ENCODE measurements around the gene MOSMO. TPM values are rescaled to one million over a fixed set of nuclear protein-coding genes. Genes with fewer than 3 reads are reported as not detected.

MOSMO gene
- total and polyA plus RNA-seq, 2 donors (not counting 3 experiments of a cell fraction or from before 2014, with no cell fraction given): 15.9 to 22.0 TPM

- H3K9me3 ChIP-seq (replicated peaks; ENCODE audit: control insufficient read depth, insufficient read depth, low read length): no peaks in the 10 kb centered on the region
- no peaks in the 10 kb centered on the region for H3K79me2 ChIP-seq (ENCODE audit: control insufficient read depth, insufficient read depth, low read length)
- POLR2A ChIA-PET: interaction anchor here (0.6 kb wide), 1 partner anchor 65 kb away, joined by 4 read pairs; no protein-coding TSS in a partner anchor
- TF ChIP-seq MAX (IDR thresholded peaks at IDR 0.05; ENCODE audit: insufficient read depth, insufficient read length) (no peak), CTCF (IDR thresholded peaks at IDR 0.05; ENCODE audit: extremely low read depth in 1 of 2, insufficient read depth in 1 of 2, low read depth in 1 of 2, low read length in 2 of 2) (no peak), POLR2AphosphoS5 (IDR thresholded peaks at IDR 0.05; ENCODE audit: insufficient read depth, low read depth, low read length) (no peak), GATA2 (IDR thresholded peaks at IDR 0.05; ENCODE audit: insufficient read depth, insufficient read length, low read depth, low read length) (no peak), POLR2A (IDR thresholded peaks at IDR 0.05; ENCODE audit: low read depth, low read length) (no peak), JUN (IDR thresholded peaks at IDR 0.05; ENCODE audit: borderline replicate concordance, insufficient read depth, insufficient read length, low read depth) (no peak), EZH2 (IDR thresholded peaks at IDR 0.05; ENCODE audit: borderline replicate concordance, low read depth, low read length, severe bottlenecking) (no peak), FOS (IDR thresholded peaks at IDR 0.05; ENCODE audit: borderline replicate concordance, insufficient read depth, low read length) (no peak), MYC (IDR thresholded peaks at IDR 0.05; ENCODE audit: low read depth, low read length) (no peak)
- H3K36me3 ChIP-seq (ENCODE audit: control insufficient read depth in 2 of 2, extremely low read depth in 1 of 2, insufficient read depth in 2 of 2, low read length in 2 of 2): no peaks in the 10 kb centered on the region
- no peak overlapping the region for H3K9ac ChIP-seq (replicated peaks; ENCODE audit: extremely low read depth, insufficient read depth, low read length)
- no peak overlapping the region for H3K4me3 ChIP-seq (replicated peaks in 1 of 3; ENCODE audit: insufficient read depth in 1 of 3, low read depth in 1 of 3, low read length in 3 of 3)
- no peak overlapping the region for H3K27ac ChIP-seq (ENCODE audit: insufficient read depth, low read depth, low read length)
- no peak for DNase-seq (ENCODE audit: low read depth, low spot score)
- H3K9me1 ChIP-seq (replicated peaks; ENCODE audit: control insufficient read depth, extremely low read depth, insufficient read depth, low read length): no peaks in the 10 kb centered on the region
- no peak overlapping the region for H2AFZ ChIP-seq (ENCODE audit: low read depth, low read length)
- H3K4me2 ChIP-seq (ENCODE audit: insufficient read depth, low read length): no peak overlapping the region
- BruUV-seq (replicated peaks): no TSS peak
- CTCF ChIA-PET: interaction anchor here (1.7 to 3.3 kb wide), 4 partner anchors 11 to 100 kb away, joined by 5 to 30 read pairs (median 7); no protein-coding TSS in a partner anchor
- dilution Hi-C loops (cut with MboI; ENCODE audit: extremely low pct_ligation_motif_present, low sequenced_read_pairs) (no loop called here), intact Hi-C loops (cut with micrococcal nuclease) (no loop called here)
- no peaks in the 10 kb centered on the region for H3K27me3 ChIP-seq (ENCODE audit: control insufficient read depth in 2 of 2, insufficient read depth in 2 of 2, low read length in 2 of 2)
- no peaks in the 10 kb centered on the region for H3K4me1 ChIP-seq (ENCODE audit: control insufficient read depth, extremely low read depth, insufficient read depth, low read length)
- H4K20me1 ChIP-seq (replicated peaks; ENCODE audit: control insufficient read depth, extremely low read depth, insufficient read depth, low read length): no peaks in the 10 kb centered on the region
- FAIRE-seq: no peak
Measured at GRCh38 chr16:22088642-22089041, 80.7 kb downstream of the MOSMO start.

Data from endothelial cell of umbilical vein (primary cell).